ENCODE results near the gene ATP11A. TPM values are rescaled to one million over a fixed set of nuclear protein-coding genes. Genes with fewer than 3 reads are reported as not detected.

ATP11A gene
- total RNA-seq, 1 donor from 2014 or later, result 211 TPM

- Mint-ChIP-seq H3K9me3 (ENCODE audit: unreplicated experiment) (no peaks in the 10 kb centered on the region), H3K4me3 (ENCODE audit: unreplicated experiment) (no peak overlapping the region), H3K4me1 (ENCODE audit: unreplicated experiment) (peaks cover 10% of the 10 kb centered on the region), H3K27me3 (ENCODE audit: unreplicated experiment) (no peaks in the 10 kb centered on the region), H3K27ac (ENCODE audit: unreplicated experiment) (no peak overlapping the region), H3K36me3 (ENCODE audit: low read depth, unreplicated experiment) (no peaks in the 10 kb centered on the region)
- TF ChIP-seq CTCF (IDR thresholded peaks at IDR 0.05; ENCODE audit: unreplicated experiment), result no peak
- no peak for DNase-seq (ENCODE audit: low spot score)
These were observed 31.0 kb upstream of the ATP11A start for GRCh38 chr13:112658808-112659207.

GRCh38 chr13:112661291-112661690, 28.5 kb upstream of the ATP11A start:
- Mint-ChIP-seq H3K27ac (ENCODE audit: unreplicated experiment) (no peak overlapping the region), H3K4me1 (ENCODE audit: unreplicated experiment) (peaks cover 10% of the 10 kb centered on the region), H3K36me3 (ENCODE audit: low read depth, unreplicated experiment) (no peaks in the 10 kb centered on the region), H3K9me3 (ENCODE audit: unreplicated experiment) (no peaks in the 10 kb centered on the region), H3K4me3 (ENCODE audit: unreplicated experiment) (no peak overlapping the region), H3K27me3 (ENCODE audit: unreplicated experiment) (no peaks in the 10 kb centered on the region)
- DNase-seq (ENCODE audit: low spot score), result no peak
- no peak for TF ChIP-seq CTCF (IDR thresholded peaks at IDR 0.05; ENCODE audit: unreplicated experiment)

GRCh38 chr13:112664501-112665203, 25.2 kb upstream of the ATP11A start:
- H3K4me1 Mint-ChIP-seq (ENCODE audit: unreplicated experiment), result no peaks in the 10 kb centered on the region
- H3K4me3 Mint-ChIP-seq (ENCODE audit: unreplicated experiment), result no peak overlapping the region
- no peaks in the 10 kb centered on the region for H3K9me3 Mint-ChIP-seq (ENCODE audit: unreplicated experiment)
- DNase-seq (ENCODE audit: low spot score), result no peak
- H3K27ac Mint-ChIP-seq (ENCODE audit: unreplicated experiment), result no peak overlapping the region
- TF ChIP-seq CTCF (IDR thresholded peaks at IDR 0.05; ENCODE audit: unreplicated experiment), result no peak
- H3K27me3 Mint-ChIP-seq (ENCODE audit: unreplicated experiment), result no peaks in the 10 kb centered on the region
- no peaks in the 10 kb centered on the region for H3K36me3 Mint-ChIP-seq (ENCODE audit: low read depth, unreplicated experiment)

GRCh38 chr13:112668924-112669323, 20.9 kb upstream of the ATP11A start:
- no peak overlapping the region for H3K4me3 Mint-ChIP-seq (ENCODE audit: unreplicated experiment)
- no peaks in the 10 kb centered on the region for H3K36me3 Mint-ChIP-seq (ENCODE audit: low read depth, unreplicated experiment)
- H3K9me3 Mint-ChIP-seq (ENCODE audit: unreplicated experiment), result no peaks in the 10 kb centered on the region
- no peak overlapping the region for H3K27ac Mint-ChIP-seq (ENCODE audit: unreplicated experiment)
- H3K4me1 Mint-ChIP-seq (ENCODE audit: unreplicated experiment), result peaks cover 5% of the 10 kb centered on the region
- DNase-seq (ENCODE audit: low spot score), result no peak
- peaks cover 1% of the 10 kb centered on the region for H3K27me3 Mint-ChIP-seq (ENCODE audit: unreplicated experiment)
- TF ChIP-seq CTCF (IDR thresholded peaks at IDR 0.05; ENCODE audit: unreplicated experiment), result no peak

- H3K4me3 Mint-ChIP-seq (ENCODE audit: unreplicated experiment), result no peak overlapping the region
- no peaks in the 10 kb centered on the region for H3K9me3 Mint-ChIP-seq (ENCODE audit: unreplicated experiment)
- peaks cover 8% of the 10 kb centered on the region for H3K4me1 Mint-ChIP-seq (ENCODE audit: unreplicated experiment)
- H3K27ac Mint-ChIP-seq (ENCODE audit: unreplicated experiment), result no peak overlapping the region
- peaks cover 1% of the 10 kb centered on the region for H3K27me3 Mint-ChIP-seq (ENCODE audit: unreplicated experiment)
- DNase-seq (ENCODE audit: low spot score), result no peak
- TF ChIP-seq CTCF (IDR thresholded peaks at IDR 0.05; ENCODE audit: unreplicated experiment), result no peak
- no peaks in the 10 kb centered on the region for H3K36me3 Mint-ChIP-seq (ENCODE audit: low read depth, unreplicated experiment)
These were observed 19.8 kb upstream of the ATP11A start for GRCh38 chr13:112669881-112670499.

Data from endothelial cell (in vitro differentiated cells).